ENCODE data around the gene TP53INP2.

Gene TP53INP2

DNA sequence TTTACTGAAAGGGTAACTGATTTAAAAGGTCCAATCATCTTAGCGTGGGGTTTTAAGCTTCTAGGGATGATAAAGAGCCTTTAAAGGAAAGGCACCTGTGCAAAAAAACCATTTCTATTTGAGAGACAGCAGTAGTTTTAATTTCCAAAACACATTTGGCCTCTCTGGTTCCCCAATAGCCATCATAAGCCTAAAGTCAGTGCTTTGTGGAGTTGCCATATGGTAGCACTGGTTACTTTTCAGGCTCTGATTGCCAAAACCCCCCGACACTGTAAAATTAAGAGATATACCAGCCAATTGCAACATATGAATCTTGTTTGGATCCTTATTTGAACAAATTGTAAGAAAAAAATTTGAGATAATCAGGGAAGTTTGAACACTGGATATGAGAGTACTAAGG, 44.6 kb downstream of the TP53INP2 start:
- no peak for TF ChIP-seq ZNF677 (tag by site-specific recombination; IDR thresholded peaks at IDR 0.05)
- TF ChIP-seq ZNF514 (tag by site-specific recombination; IDR thresholded peaks at IDR 0.05): no peak
- no peak for TF ChIP-seq ZNF16 (tag by site-specific recombination; IDR thresholded peaks at IDR 0.05; ENCODE audit: low read depth)
- TF ChIP-seq TRIM28 (IDR thresholded peaks at IDR 0.05; ENCODE audit: borderline replicate concordance, low read length): no peak
- TF ChIP-seq GLIS2 (tag by site-specific recombination; IDR thresholded peaks at IDR 0.05): no peak
- TF ChIP-seq SP3 (tag by site-specific recombination; IDR thresholded peaks at IDR 0.05): no peak
- TF ChIP-seq, protein P1, sequence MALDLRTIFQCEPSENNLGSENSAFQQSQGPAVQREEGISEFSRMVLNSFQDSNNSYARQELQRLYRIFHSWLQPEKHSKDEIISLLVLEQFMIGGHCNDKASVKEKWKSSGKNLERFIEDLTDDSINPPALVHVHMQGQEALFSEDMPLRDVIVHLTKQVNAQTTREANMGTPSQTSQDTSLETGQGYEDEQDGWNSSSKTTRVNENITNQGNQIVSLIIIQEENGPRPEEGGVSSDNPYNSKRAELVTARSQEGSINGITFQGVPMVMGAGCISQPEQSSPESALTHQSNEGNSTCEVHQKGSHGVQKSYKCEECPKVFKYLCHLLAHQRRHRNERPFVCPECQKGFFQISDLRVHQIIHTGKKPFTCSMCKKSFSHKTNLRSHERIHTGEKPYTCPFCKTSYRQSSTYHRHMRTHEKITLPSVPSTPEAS (tag by site-specific recombination; IDR thresholded peaks at IDR 0.05): no peak
- TF ChIP-seq ZNF670 (tag by site-specific recombination; IDR thresholded peaks at IDR 0.05; ENCODE audit: low read depth): no peak
- no peak for TF ChIP-seq ZNF544 (tag by site-specific recombination; IDR thresholded peaks at IDR 0.05)
- no peak for TF ChIP-seq ZNF830 (tag by site-specific recombination; IDR thresholded peaks at IDR 0.05; ENCODE audit: low read depth)
- no peak for TF ChIP-seq ZNF366 (tag by site-specific recombination; conservative IDR thresholded peaks at IDR 0.05)
- Histone ChIP-seq H3K9me3 (ENCODE audit: control insufficient read depth, insufficient read depth, low read depth, low read length) (no peaks in the 10 kb centered on the region), H3K27ac (ENCODE audit: extremely low read depth, low read depth, low read length) (no peak overlapping the region), H3K36me3 (ENCODE audit: control insufficient read depth in 2 of 2, insufficient read depth in 1 of 2, low read length in 2 of 2) (peaks cover 17 to 77% of the 10 kb centered on the region in 2 experiments), H3K4me3 (ENCODE audit: low read depth, low read length) (no peak overlapping the region), H3K4me1 (ENCODE audit: control insufficient read depth, insufficient read depth, low read length) (no peaks in the 10 kb centered on the region)
- CTCF ChIA-PET: interaction anchor here (0.6 to 2.9 kb wide), 6 partner anchors 9 to 436 kb away, joined by 3 to 8 read pairs (median 4); no protein-coding TSS in a partner anchor
- POLR2A ChIA-PET: no interaction called here

DNA sequence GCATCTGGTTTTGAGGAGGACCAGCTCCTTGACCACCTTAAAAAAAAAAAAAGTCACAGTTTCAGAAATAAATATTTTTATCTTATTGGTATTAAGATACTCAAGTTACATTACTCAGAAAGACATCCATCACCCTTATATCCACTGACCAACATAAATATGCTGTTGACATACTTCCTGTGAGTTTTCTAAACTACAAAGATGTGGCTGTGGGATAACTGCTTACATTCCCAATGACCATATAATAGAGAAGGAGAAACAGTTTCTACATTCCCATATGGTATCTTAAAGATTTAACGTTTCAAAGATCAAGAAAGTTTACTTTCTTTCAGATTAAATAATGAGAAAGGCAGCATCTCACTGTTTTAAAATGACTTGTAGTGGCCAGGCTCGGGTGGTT, 46.3 kb downstream of the TP53INP2 start:
- Histone ChIP-seq H3K9me3 (ENCODE audit: control insufficient read depth, insufficient read depth, low read depth, low read length) (no peaks in the 10 kb centered on the region), H3K4me3 (ENCODE audit: low read depth, low read length) (no peak overlapping the region), H3K27ac (ENCODE audit: extremely low read depth, low read depth, low read length) (no peak overlapping the region), H3K4me1 (ENCODE audit: control insufficient read depth, insufficient read depth, low read length) (no peaks in the 10 kb centered on the region), H3K36me3 (ENCODE audit: control insufficient read depth in 2 of 2, insufficient read depth in 1 of 2, low read length in 2 of 2) (peaks cover 16 to 79% of the 10 kb centered on the region in 2 experiments; a peak in 2 of 3 replicates)
- ChIA-PET CTCF (no interaction called here), POLR2A (no interaction called here)
- TF ChIP-seq, protein P2, sequence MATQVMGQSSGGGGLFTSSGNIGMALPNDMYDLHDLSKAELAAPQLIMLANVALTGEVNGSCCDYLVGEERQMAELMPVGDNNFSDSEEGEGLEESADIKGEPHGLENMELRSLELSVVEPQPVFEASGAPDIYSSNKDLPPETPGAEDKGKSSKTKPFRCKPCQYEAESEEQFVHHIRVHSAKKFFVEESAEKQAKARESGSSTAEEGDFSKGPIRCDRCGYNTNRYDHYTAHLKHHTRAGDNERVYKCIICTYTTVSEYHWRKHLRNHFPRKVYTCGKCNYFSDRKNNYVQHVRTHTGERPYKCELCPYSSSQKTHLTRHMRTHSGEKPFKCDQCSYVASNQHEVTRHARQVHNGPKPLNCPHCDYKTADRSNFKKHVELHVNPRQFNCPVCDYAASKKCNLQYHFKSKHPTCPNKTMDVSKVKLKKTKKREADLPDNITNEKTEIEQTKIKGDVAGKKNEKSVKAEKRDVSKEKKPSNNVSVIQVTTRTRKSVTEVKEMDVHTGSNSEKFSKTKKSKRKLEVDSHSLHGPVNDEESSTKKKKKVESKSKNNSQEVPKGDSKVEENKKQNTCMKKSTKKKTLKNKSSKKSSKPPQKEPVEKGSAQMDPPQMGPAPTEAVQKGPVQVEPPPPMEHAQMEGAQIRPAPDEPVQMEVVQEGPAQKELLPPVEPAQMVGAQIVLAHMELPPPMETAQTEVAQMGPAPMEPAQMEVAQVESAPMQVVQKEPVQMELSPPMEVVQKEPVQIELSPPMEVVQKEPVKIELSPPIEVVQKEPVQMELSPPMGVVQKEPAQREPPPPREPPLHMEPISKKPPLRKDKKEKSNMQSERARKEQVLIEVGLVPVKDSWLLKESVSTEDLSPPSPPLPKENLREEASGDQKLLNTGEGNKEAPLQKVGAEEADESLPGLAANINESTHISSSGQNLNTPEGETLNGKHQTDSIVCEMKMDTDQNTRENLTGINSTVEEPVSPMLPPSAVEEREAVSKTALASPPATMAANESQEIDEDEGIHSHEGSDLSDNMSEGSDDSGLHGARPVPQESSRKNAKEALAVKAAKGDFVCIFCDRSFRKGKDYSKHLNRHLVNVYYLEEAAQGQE (tag by site-specific recombination; IDR thresholded peaks at IDR 0.05): no peak
- TF ChIP-seq ZNF311 (tag by site-specific recombination; IDR thresholded peaks at IDR 0.05; ENCODE audit: borderline replicate concordance): no peak
- TF ChIP-seq, protein P3, sequence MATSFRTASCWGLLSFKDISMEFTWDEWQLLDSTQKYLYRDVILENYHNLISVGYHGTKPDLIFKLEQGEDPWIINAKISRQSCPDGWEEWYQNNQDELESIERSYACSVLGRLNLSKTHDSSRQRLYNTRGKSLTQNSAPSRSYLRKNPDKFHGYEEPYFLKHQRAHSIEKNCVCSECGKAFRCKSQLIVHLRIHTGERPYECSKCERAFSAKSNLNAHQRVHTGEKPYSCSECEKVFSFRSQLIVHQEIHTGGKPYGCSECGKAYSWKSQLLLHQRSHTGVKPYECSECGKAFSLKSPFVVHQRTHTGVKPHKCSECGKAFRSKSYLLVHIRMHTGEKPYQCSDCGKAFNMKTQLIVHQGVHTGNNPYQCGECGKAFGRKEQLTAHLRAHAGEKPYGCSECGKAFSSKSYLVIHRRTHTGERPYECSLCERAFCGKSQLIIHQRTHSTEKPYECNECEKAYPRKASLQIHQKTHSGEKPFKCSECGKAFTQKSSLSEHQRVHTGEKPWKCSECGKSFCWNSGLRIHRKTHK (tag by site-specific recombination; IDR thresholded peaks at IDR 0.05): no peak
- TF ChIP-seq, protein P4, sequence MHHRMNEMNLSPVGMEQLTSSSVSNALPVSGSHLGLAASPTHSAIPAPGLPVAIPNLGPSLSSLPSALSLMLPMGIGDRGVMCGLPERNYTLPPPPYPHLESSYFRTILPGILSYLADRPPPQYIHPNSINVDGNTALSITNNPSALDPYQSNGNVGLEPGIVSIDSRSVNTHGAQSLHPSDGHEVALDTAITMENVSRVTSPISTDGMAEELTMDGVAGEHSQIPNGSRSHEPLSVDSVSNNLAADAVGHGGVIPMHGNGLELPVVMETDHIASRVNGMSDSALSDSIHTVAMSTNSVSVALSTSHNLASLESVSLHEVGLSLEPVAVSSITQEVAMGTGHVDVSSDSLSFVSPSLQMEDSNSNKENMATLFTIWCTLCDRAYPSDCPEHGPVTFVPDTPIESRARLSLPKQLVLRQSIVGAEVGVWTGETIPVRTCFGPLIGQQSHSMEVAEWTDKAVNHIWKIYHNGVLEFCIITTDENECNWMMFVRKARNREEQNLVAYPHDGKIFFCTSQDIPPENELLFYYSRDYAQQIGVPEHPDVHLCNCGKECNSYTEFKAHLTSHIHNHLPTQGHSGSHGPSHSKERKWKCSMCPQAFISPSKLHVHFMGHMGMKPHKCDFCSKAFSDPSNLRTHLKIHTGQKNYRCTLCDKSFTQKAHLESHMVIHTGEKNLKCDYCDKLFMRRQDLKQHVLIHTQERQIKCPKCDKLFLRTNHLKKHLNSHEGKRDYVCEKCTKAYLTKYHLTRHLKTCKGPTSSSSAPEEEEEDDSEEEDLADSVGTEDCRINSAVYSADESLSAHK (tag by site-specific recombination; IDR thresholded peaks at IDR 0.05): no peak
- TF ChIP-seq ZNF214 (tag by site-specific recombination; IDR thresholded peaks at IDR 0.05; ENCODE audit: borderline replicate concordance): no peak
- no peak for TF ChIP-seq WT1 (tag by site-specific recombination; IDR thresholded peaks at IDR 0.05)
- no peak for TF ChIP-seq MYNN (tag by site-specific recombination; IDR thresholded peaks at IDR 0.05; ENCODE audit: borderline replicate concordance)
- no peak for TF ChIP-seq ZNF701 (tag by site-specific recombination; IDR thresholded peaks at IDR 0.05)
- TF ChIP-seq, protein P5, sequence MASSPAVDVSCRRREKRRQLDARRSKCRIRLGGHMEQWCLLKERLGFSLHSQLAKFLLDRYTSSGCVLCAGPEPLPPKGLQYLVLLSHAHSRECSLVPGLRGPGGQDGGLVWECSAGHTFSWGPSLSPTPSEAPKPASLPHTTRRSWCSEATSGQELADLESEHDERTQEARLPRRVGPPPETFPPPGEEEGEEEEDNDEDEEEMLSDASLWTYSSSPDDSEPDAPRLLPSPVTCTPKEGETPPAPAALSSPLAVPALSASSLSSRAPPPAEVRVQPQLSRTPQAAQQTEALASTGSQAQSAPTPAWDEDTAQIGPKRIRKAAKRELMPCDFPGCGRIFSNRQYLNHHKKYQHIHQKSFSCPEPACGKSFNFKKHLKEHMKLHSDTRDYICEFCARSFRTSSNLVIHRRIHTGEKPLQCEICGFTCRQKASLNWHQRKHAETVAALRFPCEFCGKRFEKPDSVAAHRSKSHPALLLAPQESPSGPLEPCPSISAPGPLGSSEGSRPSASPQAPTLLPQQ (tag by site-specific recombination; IDR thresholded peaks at IDR 0.05): no peak

All from HEK293 (cell line).